NCI-H524 treated with DMSO at 0.1 percent for 48 hours (cell line): ENCODE results near the gene MYO5B.

Experiments used
- DNase-seq: peaks from one replicate; lab custom pipeline; 2025; lab: John Stamatoyannopoulos, UW

Gene MYO5B

DNA sequence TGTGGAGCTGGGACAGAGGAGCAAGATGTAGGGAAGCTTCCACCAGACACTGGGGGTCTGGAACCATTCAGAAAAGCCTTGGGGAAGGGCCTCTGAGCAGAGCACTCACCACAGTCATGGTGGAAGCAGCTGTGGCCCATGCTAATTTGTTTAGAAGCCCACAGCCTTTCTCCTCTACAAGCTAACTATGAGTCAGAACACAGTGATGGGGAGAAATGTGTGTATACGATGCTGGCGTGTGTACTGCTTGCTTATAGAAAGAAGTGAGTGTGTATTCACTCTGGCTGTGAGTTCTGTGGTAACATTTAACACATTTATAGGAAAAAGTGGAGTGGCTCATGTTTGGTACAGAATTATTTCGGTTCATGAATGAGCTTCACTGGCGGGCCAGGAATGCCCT lies 224.6 kb downstream of the MYO5B start:
- DNase-seq, result no peak

DNA sequence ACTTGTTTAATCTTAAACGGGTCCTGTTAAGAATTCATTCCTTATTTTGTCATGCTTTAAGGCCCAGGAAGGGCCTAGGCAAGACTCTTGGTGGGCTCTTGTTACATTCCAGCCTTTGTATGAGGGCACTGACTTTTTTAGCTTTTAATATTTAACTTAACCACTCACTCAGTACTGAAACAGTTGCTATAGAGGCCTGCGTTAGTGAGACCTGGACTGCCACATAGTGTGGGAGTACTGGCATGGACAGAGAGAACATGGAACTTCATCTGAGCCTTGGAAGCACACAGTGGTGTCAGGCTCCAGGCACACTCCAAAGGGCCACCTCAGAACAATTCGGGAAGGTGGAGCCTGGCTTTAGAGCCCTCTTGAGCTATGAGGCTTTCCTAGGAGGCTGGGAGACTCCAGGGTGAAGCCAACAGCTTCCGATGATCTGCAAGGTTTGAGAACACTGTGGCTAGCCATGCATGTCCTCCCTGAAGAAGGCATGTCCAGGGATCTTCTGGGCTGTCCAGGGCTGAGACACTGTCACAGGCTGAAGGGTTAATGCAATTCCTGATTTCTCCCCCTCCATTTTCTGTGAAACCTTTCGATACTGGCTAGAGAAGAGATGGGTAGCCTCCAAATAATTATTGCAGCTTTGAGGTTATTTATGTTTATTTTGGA lies 226.2 kb downstream of the MYO5B start:
- no peak for DNase-seq

DNA sequence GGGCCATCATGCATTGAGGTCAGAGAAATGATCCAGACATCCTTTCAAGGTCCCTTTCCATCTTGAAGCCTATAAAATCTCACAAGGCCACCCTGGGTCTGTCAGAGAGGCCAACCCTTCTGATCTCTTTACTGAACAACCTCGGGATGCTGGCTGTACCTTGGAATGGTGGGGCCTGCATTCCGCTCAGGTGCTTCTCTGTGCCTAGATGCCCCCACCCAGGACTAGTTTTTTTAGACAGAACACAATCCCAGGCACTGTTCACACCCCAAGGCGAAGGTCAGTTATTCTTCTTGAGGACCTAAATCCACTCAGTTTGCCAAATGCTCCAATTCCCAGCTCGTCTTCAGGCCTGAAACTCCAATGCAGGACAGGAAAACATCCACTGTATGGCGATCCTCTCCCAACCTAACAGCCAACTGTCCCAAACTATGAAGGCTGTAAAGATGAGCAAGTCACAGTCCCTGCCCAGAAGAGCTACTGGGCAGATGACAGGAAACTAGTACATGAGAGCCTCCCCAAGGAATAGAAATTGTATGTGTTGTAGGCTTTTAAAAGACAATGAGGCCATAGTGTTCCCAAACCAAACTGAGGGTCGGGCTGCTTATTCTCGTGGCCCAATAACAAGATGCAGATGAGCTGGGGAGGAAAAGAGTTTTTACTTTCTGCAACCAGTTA lies 227.2 kb downstream of the MYO5B start:
- no peak for DNase-seq

DNA sequence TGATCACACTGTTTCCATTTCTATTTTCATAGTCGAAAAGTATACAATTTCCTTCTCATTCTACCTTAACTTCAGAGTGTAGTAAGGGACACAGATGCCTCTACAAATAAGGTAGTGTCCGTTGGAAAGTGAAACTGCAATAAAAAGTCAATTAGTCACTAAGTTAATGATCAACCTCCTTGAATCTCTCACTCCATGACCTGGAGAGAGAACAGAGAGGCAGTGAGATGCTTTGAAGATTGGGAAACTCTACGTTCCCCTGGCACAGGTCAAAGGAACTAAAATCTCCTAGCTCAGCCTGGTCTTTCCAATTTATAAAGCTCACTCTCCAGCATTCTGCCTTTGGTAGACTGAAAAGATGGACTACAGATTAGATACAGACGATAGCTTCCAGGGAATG lies 227.8 kb downstream of the MYO5B start:
- no peak for DNase-seq

DNA sequence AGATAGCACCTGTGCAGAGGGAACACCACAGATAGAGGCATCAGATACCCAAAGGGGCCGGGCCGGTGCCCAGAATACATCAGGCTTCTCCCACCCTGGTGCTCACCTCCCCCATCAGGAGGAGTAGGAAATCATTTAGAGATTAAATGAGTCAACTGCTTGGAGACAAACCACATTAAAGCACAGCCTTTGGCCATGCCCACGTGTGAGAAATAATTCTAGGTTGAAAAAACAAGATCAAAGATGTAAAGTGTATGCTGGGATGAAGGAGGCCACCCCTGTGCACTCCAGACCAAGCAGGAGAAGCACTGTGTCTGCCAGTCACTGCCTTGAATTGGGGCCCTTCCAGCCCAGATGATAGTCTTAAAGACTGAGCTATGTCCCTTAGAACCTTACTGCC lies 228.9 kb downstream of the MYO5B start:
- DNase-seq, result no peak

DNA sequence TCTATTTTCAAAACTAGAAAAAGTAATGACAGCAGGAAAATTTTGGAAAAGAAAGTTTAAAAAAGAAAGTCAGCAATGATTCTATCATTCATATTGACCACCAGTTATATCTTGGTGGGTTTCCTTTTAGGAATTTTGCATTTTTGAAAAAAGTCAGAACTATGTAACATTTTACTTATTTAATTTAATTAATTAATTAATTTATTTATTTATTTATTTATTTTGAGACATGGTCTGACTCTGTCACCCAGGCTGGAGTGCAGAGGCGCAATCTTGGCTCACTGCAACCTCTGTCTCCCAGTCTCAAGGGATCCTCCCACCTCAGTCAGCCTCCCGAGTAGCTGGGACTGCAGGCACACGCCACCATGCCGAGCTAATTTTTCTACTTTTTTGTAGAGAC lies 231.7 kb downstream of the MYO5B start:
- DNase-seq, result no peak

DNA sequence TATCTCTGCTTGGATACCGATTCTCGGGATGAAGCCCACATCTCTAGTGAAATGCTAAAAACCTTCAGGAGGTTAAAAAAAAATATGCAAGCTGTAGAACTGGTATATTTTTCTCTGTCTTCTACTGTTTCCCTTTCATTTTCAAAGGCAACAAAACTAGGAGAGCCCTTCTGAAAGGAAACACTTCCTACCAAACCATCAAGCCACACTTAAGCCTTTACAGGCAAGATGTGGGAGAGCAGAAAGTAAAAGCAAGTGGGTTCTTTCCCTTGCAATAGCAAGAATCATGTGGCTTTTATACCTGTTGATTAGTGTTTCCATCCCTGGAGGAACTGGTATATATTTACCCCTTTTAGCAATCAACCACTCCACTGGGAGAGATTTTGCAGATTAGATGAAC lies 233.7 kb downstream of the MYO5B start:
- DNase-seq, result no peak

DNA sequence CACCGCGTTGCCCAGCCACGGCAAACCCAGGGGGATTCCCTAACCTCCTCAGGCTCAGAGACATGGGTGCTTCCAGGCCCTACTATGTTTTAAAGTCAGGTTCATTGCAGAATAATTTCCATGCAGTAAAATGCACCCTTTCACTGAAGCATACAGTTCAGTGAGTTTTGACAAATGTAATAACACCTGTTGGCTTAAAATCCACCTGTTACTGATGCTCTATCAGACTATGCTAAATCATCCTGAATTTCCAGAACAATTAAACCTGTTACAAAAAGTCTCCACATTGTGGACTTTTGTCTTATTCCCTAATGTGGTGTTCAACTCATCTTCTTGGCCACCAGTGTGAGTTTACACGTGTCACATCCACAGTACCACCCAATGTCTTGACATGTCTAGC lies 234.6 kb downstream of the MYO5B start:
- no peak for DNase-seq

DNA sequence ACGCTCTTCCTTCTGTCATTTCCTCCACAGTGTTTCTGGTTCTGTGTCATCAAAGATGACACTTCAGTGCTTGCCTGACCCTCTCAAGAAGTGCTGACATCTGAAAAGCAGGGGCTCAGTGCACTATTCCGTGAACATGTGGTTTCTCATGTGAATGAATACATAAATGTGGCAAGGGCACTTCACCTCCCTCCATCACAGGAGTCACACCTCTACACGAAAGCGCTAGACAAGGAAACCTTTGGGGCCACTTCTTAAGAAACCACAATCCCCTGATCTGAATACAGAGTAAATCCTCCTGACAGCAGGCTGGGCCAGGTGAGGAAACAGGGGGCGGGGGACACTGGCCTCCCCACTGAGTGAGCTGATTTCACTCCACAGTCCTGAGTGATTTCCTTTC lies 235.8 kb downstream of the MYO5B start:
- no peak for DNase-seq

DNA sequence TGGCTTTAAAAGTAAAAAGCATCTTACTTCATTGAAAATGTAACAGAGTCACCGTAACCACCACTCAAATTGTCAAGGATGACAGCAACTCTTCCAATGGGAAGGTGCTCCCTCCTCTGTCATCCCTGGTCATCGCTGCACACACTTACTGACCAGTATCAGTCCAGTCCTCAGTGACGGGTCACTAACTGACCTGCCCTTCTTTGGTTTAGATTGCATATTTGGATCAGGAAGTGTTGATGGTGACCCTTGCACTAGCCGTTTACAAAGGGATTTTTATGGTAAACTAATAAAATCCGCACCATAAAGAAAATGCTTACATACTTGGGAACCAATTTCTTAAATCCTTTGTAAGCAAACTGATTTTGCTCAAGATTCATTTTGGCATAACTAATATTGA lies 239.7 kb downstream of the MYO5B start:
- no peak for DNase-seq

DNA sequence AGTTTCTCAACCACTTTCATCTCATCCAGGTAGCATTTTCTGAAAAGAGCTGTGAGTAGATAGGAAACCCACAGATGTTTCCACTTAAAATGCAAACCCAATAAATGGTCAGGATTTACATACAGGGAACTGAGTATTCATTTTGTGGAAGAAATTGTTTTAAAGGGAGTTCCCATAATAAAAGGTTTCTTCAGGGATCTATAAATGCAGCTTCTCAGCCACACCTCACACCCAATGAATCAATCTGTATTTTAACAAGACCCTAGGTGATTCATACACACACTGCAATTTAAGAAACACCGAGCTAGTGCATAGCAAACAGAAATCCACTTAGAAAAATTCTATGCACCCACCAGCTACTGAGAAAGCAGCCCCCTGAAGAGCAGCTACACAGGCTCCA lies 241.6 kb downstream of the MYO5B start:
- no peak for DNase-seq

DNA sequence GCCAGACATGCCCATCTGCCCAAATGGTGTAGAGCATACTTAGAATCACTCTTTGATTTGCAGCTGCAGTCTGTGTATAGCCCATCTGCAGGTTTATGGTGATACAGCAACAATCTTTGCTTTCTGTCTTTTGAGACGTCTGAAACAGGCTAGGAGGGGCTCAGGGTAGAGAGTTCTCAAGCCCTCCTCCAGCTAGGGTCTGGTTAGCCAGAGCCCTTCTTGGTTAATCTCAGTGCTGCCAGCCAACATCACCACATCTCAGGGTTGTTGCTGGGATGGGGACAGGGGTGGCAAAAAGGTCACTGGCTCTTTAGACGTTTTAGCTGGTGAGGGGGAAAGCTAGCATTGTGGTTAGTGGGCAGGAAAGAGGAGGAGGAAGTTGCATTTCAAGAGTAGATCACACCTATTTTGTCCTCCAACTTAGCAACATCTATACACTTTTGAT lies 245.0 kb downstream of the MYO5B start:
- peak; percentile 65 for DNase-seq

DNA sequence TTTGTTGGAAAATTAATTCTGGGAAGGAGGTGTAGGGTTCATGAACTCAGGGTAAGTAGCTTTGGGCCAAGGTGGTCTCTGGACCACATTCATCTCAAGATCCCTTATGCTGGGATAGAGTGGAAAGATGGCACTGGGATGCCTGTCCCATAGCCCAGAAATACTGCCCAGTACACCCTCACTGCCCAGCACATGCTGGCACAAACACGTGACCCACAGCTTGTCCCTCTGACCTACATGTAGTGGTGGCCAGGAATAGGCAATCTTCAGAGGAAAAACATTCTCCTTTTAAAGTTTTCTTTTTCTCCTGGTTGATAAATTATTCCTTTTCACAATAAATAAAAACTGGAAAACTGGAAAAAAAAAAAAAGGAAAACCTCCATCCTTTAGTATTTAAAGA lies 246.0 kb downstream of the MYO5B start:
- DNase-seq, result no peak

DNA sequence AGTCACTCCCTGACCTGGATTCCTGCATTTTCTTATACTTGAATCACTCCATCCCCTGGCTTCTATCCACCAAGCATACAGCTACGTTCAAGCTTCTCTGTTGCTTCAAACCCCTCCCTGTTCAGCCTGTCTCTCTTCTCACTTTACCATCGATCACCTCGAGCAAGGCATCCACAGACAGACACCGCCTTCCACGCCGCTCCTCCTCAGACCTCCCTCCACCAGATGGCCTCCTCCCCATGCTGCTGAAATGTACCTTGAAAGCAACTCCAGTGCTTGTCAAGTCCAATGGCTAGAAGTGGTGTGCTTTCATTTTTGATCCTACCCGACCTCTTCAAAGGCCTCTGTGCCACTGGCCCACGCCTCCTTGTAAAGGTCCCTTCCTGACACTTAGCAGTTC lies 250.3 kb downstream of the MYO5B start:
- DNase-seq, result peak; percentile 9

DNA sequence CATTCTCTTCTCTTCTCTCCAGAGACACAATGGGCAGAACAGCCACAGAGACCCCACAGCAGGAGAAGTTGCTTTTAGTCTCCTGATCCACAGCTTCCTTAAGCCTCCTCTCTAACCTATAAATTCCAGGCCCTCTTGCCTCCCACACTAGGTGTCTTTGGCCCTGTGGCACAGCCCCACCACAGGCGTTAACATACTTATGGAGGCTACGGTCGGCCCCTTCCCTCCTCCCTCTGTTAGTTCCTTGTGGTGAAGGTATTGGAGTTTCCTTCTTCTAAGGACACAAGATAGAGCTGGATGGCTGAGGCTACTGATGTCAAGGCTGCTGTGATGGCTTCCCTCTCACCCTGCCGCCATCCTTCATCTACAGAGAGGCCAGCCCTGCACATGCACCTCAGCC lies 258.1 kb downstream of the MYO5B start:
- DNase-seq, result no peak

DNA sequence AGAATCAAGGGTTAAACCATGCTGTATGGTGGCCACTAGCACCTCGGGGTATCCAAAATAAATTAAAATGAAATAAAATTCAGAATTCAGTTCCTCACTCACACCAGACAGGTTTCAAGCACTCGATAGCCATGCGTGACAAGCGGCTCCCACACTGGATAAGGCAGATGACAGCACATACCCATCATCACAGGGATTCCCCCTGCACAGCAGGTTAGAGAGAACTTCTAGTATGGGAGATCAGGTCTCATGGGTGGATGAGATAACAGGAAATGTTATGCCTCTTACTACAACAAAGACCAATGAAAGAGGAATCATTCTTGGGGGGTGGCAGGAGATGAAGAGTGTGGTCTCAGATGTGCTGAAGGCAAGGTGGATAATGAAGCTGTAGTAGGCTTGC lies 259.7 kb downstream of the MYO5B start:
- no peak for DNase-seq

DNA sequence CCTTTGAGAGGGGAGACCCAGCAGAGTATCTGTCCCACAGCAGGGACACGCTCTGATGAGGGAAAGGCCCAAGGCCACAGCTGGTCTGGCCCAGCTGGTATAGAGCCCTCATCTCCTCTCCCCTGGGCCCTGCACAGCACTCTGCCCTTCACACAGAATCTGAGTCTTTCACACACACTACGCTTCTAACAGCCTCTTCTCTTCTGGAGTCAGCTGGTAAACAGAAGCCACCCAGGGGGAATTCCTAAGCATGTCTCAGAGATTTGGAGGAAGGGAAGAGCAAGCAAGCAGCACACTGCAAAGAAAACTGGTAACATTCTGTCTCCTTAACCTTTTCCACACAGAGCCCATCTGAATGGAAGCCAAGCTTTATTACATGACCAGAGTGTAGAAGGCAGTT lies 260.5 kb downstream of the MYO5B start:
- DNase-seq, result no peak

DNA sequence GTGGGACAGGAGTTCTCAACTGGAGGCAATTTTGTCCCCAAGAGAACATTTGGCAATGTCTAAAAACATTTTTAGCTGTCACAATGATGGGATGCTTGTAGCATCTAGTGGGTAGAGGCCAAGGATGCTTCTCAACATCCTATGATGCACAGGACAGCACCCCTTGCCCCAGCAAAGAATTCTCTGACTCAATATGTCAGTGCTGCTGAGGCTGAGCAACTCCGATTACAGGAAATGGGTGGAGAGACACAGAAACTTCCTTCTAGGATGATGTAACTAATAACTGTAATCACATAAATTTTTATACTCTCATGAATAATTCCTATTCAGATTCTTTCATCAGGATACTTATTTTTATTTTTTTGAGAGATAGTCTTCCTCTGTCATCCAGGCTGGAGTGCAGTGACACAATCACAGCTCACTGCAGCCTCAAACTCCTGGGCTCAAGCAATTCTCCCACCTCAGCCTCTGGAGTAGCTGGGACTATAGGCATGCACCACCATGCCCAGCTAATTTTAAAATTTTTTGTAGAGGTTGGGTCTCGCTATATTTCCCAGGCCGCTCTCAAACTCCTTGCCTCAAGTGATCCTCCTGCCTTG lies 261.3 kb downstream of the MYO5B start:
- no peak for DNase-seq

DNA sequence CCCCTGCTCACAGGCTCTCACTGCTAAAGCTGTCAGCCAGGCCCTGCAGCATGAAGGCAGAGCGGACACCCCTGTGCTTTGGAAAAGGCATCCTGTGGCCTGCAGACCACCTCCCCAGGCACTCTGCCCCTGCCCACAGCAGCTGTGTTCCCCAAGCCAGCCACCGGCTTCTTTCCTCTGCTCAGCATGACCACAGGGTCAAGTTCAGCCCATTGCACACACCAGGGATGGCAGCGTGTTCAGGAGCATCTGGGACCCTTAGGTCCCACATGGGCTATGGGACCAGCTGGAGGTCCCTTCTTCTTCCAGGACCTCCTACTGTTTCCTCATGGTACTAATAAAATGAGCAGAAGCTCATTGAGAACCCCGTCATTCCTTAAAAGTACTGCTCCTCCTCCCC lies 263.2 kb downstream of the MYO5B start:
- no peak for DNase-seq

DNA sequence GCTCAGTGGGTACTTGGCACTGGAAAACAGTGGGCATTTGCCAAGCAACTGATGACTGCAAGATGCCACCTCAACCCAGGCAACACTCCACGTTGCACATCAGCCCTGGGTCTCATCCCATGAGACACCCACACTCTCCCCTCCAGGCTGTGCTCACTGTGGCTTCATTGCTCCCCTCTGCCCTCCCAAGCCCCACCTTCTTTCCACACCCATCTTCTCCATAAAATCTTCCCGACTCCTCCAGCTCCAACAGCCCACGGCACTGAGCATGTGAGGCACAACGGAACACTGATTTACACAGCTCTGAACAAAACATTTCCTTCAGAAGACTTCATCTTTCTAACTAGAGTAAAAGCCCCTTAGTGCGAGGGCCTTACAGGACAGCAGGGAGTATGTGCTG lies 263.8 kb downstream of the MYO5B start:
- no peak for DNase-seq

DNA sequence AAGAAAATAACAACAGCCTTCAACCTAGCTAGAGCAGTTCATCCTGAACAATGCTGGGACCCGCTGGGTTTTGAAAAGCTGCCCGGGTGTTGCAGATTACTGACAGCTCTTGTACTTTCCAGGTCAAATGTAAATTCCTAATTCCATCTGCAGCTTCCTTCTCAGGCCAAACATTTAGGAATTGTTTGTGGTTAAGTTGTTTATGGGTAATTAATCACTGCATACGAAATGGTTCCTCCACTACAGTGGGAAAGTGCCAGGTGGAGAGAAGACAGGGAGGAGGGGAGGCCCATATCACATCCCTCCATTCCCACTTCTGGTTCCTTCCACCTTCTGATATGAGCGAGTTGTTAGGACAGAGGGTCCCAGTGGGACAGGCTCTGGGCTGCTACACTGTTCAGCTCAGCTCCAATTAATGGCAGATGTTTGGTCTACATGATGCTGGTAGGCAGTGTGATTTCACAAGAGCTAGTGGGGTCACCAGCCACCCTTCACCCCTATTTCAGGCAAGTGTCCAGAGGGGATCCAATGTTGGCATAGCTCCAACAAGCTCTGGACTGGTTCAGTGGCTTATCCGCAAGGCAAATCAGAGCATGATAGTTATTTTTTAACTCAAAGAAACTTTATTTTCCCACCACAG lies 268.7 kb downstream of the MYO5B start:
- no peak for DNase-seq

DNA sequence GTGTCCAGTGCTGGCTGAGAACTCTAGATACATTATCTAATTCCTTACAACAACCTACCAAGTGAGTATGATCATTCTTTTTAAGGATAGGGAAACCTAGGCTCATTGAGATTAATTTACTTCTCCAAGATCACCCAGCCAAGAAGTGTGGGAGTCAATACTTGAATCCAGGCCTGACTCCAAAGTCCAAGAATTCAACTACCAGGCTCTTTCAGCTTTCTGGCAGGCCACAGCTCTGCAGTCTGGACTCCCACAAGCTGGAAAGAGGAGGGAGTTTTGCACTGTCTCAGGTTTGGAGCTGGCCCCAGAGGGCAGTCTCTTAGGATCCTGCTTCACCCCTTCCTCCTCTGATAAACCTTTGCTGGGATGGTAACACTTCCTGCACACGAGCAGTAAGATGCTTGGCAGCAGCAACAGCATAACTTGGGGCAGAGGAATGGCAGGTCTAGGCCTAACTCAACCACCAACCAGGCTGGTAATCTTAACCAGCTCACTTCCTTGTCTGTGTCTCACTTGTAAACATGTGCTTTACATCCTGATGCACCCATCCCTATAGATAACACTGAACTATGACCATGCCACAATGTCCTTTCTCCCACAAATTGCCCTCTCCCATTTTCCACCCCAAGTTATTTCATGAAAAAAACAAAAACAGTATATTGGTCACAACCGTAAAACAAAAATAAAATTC lies 270.5 kb downstream of the MYO5B start:
- no peak for DNase-seq

DNA sequence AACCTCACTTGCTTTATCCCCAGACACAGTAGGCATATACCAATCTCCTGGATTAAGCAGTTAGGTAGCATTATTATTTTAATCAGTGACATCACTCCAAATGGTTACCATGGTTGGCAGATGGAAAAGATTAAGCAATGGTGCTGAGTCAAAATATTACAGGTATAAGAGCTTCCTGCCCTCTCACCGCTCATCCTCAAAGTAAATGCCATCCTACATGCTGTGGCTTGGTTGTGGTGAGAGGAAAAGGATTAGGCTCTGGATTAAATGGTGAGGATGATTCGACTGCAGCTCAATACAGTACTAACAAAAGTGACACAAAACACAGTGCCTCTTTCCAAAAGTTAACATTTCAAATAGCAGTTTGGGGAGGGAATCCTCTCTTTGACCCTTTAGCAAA lies 272.7 kb downstream of the MYO5B start:
- DNase-seq, result peak; percentile 30
